K562 (cell line): ENCODE data around the gene MEGF11. TPM values are rescaled to one million over a fixed set of nuclear protein-coding genes. Genes with fewer than 3 reads are reported as not detected.
A peak's percentile ranks its signal among the peaks of the same experiment; 100 is the strongest.

Experiments
- ARID1B ChIP-seq: fragments of 450-650 bp; IDR thresholded peaks from 2 replicates; pipeline ENCODE4 v1.6.1; 2016; ENCODE audit warnings: antibody characterized with exemption, mild to moderate bottlenecking, inconsistent platforms
- ATF7 ChIP-seq: fragments of 450-650 bp; IDR thresholded peaks from 2 replicates; pipeline ENCODE4 v1.7.1; 2014; ENCODE audit warnings: mild to moderate bottlenecking, moderate library complexity
- CBX1 ChIP-seq: sonication (generic); IDR thresholded peaks from 2 replicates; pipeline ENCODE4 v1.6.1; 2016; ENCODE audit warnings: antibody characterized with exemption, low read depth, mild to moderate bottlenecking
- CREM ChIP-seq: IDR thresholded peaks from 2 replicates; pipeline ENCODE4 v1.6.1; 2014; ENCODE audit warnings: antibody characterized with exemption, low read depth
- EWSR1 ChIP-seq: fragments of 450-650 bp; IDR thresholded peaks from 2 replicates; pipeline ENCODE4 v1.6.1; 2018; ENCODE audit warnings: borderline replicate concordance, mild to moderate bottlenecking, low read depth, moderate library complexity; ENCODE audit not compliant: partially characterized antibody
- FOXK1 ChIP-seq: sonication (generic); formaldehyde crosslinking; IDR thresholded peaks from 2 replicates; pipeline ENCODE4 v1.8.0; 2022; ENCODE audit warnings: missing genetic modification reagents, mild to moderate bottlenecking, borderline replicate concordance
- HDAC2 ChIP-seq: fragments of 450-650 bp; IDR thresholded peaks from 2 replicates; pipeline ENCODE4 v1.6.1; 2016; ENCODE audit warnings: mild to moderate bottlenecking
- KAT7 ChIP-seq: sonication (generic); formaldehyde crosslinking; IDR thresholded peaks from 2 replicates; pipeline ENCODE4 v1.8.0; 2022; ENCODE audit warnings: missing genetic modification reagents, mild to moderate bottlenecking, borderline replicate concordance
- MAFG ChIP-seq: fragments of 450-650 bp; conservative IDR thresholded peaks from 2 replicates; pipeline ENCODE4 v1.6.1; 2016; ENCODE audit warnings: missing genetic modification characterization, missing compliant biosample characterization
- MEIS2 ChIP-seq: fragments of 450-650 bp; IDR thresholded peaks from 2 replicates; pipeline ENCODE4 v1.6.1; 2014; ENCODE audit warnings: mild to moderate bottlenecking; ENCODE audit not compliant: partially characterized antibody
- NEUROD1 ChIP-seq: fragments of 150-350 bp; IDR thresholded peaks from 2 replicates; pipeline ENCODE4 v1.6.1; 2014; ENCODE audit warnings: borderline replicate concordance, low read length, low read depth; ENCODE audit not compliant: partially characterized antibody
- PPARD ChIP-seq: fragments of 250-450 bp; sonication (Bioruptor Pico); IDR thresholded peaks from 2 replicates; pipeline ENCODE4 v1.8.0; 2022; ENCODE audit warnings: inconsistent platforms, mild to moderate bottlenecking, moderate library complexity
- RCOR1 ChIP-seq, 2 experiments: IDR thresholded peaks; 2 replicates each; pipeline ENCODE4 v1.6.1; 2012; ENCODE audit warnings: low read depth in 2 of 2, low read length in 2 of 2, borderline replicate concordance in 1 of 2, improper control_type of control experiment in 1 of 2
- RFX7 ChIP-seq: fragments of 250-450 bp; sonication (Bioruptor Pico); IDR thresholded peaks from 2 replicates; pipeline ENCODE4 v1.5.1; 2021; ENCODE audit warnings: mild to moderate bottlenecking
- SETDB1 ChIP-seq: IDR thresholded peaks from one replicate; pipeline ENCODE4 v1.6.1; 2012; ENCODE audit warnings: low read length, control low read depth, inconsistent platforms
- SP1 ChIP-seq: sonication (generic); formaldehyde crosslinking; IDR thresholded peaks from 2 replicates; pipeline ENCODE4 v1.8.1; 2022; ENCODE audit warnings: mild to moderate bottlenecking, missing genetic modification reagents
- TCF3 ChIP-seq: sonication (generic); formaldehyde crosslinking; IDR thresholded peaks from 2 replicates; pipeline ENCODE4 v1.4.0; 2020; ENCODE audit warnings: mild to moderate bottlenecking, missing genetic modification reagents
- WHSC1 ChIP-seq: IDR thresholded peaks from one replicate; pipeline ENCODE4 v1.6.1; 2012; ENCODE audit warnings: low read length, control low read depth, inconsistent platforms
- ZC3H11A ChIP-seq: IDR thresholded peaks from 2 replicates; pipeline ENCODE4 v1.6.1; 2012; ENCODE audit warnings: low read depth, low read length, improper control_type of control experiment
- ZFX ChIP-seq: sonication (generic); formaldehyde crosslinking; IDR thresholded peaks from 2 replicates; pipeline ENCODE4 v1.8.0; 2022; ENCODE audit warnings: mild to moderate bottlenecking, missing genetic modification reagents, moderate library complexity
- ZNF134 ChIP-seq: fragments of 250-450 bp; sonication (Bioruptor Pico); conservative IDR thresholded peaks from 2 replicates; pipeline ENCODE4 v1.4.0; 2020
- ZNF431 ChIP-seq: sonication (generic); formaldehyde crosslinking; IDR thresholded peaks from 2 replicates; pipeline ENCODE4 v1.8.0; 2022; ENCODE audit warnings: mild to moderate bottlenecking, missing genetic modification reagents
- polyA plus RNA-seq, 8 experiments: library from polyadenylated mRNA; depleted of rRNA in 4 of 8; stranded (reverse) in 5 of 8; unstranded in 3 of 8; fragments of >200 nt; fragmentation: Nextera tagmentation in 2 of 8; fragmentation: Illumina TruSeq in 1 of 8; extraction: Ambion mirVana in 2 of 8; extraction: Trizol in 1 of 8; gene quantifications; 2 replicates each; pipeline versions ENCODE4 v1.2.1 to v1.2.3, GENCODE V29; 2011 to 2014; ENCODE audit warnings: inconsistent platforms in 1 of 8, missing spikeins in 1 of 8
- total RNA-seq, 7 experiments: library from RNA; depleted of rRNA in 6 of 7; stranded (reverse); fragments of >200 nt in 6 of 7; fragmentation: Illumina TruSeq in 2 of 7; extraction: Trizol in 2 of 7; gene quantifications; 2 replicates each; pipeline versions ENCODE4 v1.2.1 to v1.2.3, GENCODE V29; 2011 to 2021; ENCODE audit warnings: low replicate concordance in 1 of 7
- TF ChIP-seq, protein P1 (sequence below): sonication (generic); IDR thresholded peaks from 2 replicates; pipeline ENCODE4 v1.6.1; 2016
- TF ChIP-seq, protein P2 (sequence below): sonication (generic); formaldehyde crosslinking; IDR thresholded peaks from 2 replicates; pipeline ENCODE4 v1.8.1; 2022; ENCODE audit warnings: missing genetic modification reagents
- TF ChIP-seq, protein P3 (sequence below), 2 experiments: fragments of 450-650 bp; IDR thresholded peaks; 2 replicates each; pipeline ENCODE4 v1.6.1; 2016

The MEGF11 gene
- total and polyA plus RNA-seq, 9 of the 15 experiments (the other 6 are each of a cell fraction or from before 2014, with no cell fraction given) = 0.06 to 0.23 (median 0.20) TPM; not detected in 6

DNA sequence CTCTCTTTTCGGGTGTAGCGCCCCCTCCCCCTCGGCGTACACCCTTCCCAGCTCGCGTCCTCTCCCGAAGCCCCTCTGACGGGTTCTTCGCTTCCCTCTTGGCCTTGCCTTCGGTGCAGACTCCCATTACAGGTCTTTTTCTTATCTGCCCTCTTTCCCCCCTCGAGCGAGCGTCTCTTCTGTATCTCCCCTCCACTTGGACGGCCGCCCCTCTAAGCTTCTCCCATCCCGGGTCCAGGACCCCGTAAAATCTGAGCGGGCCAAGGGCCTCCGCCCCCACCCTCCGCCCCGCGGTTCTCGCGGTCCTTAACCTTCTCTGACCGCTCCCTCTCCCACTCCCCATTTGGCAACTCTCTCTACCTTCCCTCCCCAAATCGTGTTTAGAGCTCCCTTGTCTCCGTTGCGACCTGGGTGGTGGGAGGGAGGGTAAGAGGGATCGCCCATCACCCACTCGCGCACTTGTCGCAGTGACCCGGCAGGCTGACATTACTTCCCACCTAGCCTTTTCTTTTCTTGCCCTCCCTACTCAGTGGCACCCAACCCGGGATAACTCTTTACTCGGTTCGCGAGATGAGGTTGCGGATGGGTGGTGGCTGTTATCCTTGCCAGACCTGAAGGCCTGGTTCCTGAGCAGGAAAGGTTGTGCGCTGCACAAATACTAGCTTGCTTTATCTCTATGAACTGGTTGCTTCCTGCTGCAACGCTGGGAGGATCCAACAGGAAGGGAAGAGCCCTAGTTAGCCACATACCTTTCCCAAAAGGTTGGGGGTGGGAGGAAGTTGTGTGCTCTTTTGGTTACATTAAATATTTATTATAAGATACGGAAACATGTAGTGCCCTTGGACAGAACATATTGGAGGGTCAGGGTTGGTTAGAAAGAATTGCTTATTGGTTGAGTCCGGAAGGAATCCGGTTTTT is 383.3 kb downstream of the MEGF11 start (continued):
- TF ChIP-seq, protein P1, sequence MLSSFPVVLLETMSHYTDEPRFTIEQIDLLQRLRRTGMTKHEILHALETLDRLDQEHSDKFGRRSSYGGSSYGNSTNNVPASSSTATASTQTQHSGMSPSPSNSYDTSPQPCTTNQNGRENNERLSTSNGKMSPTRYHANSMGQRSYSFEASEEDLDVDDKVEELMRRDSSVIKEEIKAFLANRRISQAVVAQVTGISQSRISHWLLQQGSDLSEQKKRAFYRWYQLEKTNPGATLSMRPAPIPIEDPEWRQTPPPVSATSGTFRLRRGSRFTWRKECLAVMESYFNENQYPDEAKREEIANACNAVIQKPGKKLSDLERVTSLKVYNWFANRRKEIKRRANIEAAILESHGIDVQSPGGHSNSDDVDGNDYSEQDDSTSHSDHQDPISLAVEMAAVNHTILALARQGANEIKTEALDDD = peak; percentile 70; the same call in 1 of the 2 replicates
- TF ChIP-seq TCF3 (peak; percentile 43; the same call in 1 of the 2 replicates), ZFX (CRISPR knock-in tag) (peak; percentile 35; the same call in 1 of the 2 replicates), MEIS2 (no peak), KAT7 (CRISPR knock-in tag) (no peak), ZNF431 (CRISPR knock-in tag) (no peak), RFX7 (CRISPR knock-in tag) (no peak), ZC3H11A (no peak), SETDB1 (no peak), MAFG (tag) (no peak), SP1 (CRISPR knock-in tag) (0 out of 2 replicates have a peak, but pooled peaks have one; percentile 40), CREM (peak; percentile 9; the same call in 1 of the 2 replicates), RCOR1 (IDR thresholded peaks at IDR 0.05; ENCODE audit: borderline replicate concordance in 1 of 2, low read depth in 2 of 2, low read length in 2 of 2) (no peak; a peak in 1 of 4 replicates), ARID1B (peak; percentile 47), CBX1 (no peak; the same call in 1 of the 2 replicates), ZNF134 (CRISPR knock-in tag) (no peak), ATF7 (peak; percentile 55; the same call in 1 of the 2 replicates), NEUROD1 (no peak), WHSC1 (no peak), FOXK1 (CRISPR knock-in tag) (no peak), HDAC2 (0 out of 2 replicates have a peak, but pooled peaks have one; percentile 11), PPARD (CRISPR knock-in tag) (no peak), EWSR1 (no peak)
- TF ChIP-seq, protein P2, sequence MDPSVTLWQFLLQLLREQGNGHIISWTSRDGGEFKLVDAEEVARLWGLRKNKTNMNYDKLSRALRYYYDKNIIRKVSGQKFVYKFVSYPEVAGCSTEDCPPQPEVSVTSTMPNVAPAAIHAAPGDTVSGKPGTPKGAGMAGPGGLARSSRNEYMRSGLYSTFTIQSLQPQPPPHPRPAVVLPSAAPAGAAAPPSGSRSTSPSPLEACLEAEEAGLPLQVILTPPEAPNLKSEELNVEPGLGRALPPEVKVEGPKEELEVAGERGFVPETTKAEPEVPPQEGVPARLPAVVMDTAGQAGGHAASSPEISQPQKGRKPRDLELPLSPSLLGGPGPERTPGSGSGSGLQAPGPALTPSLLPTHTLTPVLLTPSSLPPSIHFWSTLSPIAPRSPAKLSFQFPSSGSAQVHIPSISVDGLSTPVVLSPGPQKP = no peak
- TF ChIP-seq, protein P3, sequence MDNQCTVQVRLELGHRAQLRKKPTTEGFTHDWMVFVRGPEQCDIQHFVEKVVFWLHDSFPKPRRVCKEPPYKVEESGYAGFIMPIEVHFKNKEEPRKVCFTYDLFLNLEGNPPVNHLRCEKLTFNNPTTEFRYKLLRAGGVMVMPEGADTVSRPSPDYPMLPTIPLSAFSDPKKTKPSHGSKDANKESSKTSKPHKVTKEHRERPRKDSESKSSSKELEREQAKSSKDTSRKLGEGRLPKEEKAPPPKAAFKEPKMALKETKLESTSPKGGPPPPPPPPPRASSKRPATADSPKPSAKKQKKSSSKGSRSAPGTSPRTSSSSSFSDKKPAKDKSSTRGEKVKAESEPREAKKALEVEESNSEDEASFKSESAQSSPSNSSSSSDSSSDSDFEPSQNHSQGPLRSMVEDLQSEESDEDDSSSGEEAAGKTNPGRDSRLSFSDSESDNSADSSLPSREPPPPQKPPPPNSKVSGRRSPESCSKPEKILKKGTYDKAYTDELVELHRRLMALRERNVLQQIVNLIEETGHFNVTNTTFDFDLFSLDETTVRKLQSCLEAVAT (IDR thresholded peaks at IDR 0.05) = no peak
